PFSK-1 (cell line): ENCODE measurements around the gene FGF11.

Experiments used
- POLR2AphosphoS5 ChIP-seq: IDR thresholded peaks from 2 replicates; pipeline ENCODE4 v1.6.1; 2012; ENCODE audit warnings: low read depth, mild to moderate bottlenecking, control low read depth, low read length, moderate library complexity
- SIN3A ChIP-seq: IDR thresholded peaks from 2 replicates; pipeline ENCODE4 v1.6.1; 2012; ENCODE audit warnings: mild to moderate bottlenecking, low read length, moderate library complexity, borderline replicate concordance; ENCODE audit not compliant: insufficient read depth
- TAF1 ChIP-seq: IDR thresholded peaks from 2 replicates; pipeline ENCODE4 v1.6.1; 2012; ENCODE audit warnings: low read length, control low read depth, borderline replicate concordance; ENCODE audit not compliant: insufficient read depth

DNA sequence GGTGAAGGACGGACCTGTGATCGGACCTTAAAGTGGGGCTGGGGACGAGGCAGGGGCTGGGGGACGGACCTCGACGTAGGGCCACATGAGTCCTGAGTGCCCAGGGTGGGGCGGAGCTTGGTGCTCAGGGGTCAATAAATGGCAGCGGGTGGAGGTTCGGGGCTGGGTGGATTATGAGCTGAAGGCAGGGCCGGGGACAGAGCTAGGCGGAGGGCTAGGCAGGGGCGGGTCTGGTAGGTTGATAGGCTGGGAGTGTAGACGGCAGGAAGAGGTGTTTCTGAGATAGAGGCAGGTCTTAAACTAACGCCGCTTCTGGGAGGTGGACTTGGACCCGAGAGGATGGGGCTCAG lies 6.3 kb downstream of the FGF11 start:
- TF ChIP-seq POLR2AphosphoS5 (no peak), SIN3A (no peak), TAF1 (no peak)
